Neural crest cell (in vitro differentiated cells): ENCODE measurements around the gene HS3ST4. TPM values are rescaled to one million over a fixed set of nuclear protein-coding genes. Genes with fewer than 3 reads are reported as not detected.

ENCODE experiments used
- DNase-seq: peaks from one replicate; pipeline ENCODE4 v3.0.0; 2021; ENCODE audit warnings: low read depth, mixed read lengths, low spot score
- H3K27ac Mint-ChIP-seq: one replicate; pipeline ENCODE4 v1.8.0; 2021; ENCODE audit warnings: mild to moderate bottlenecking, mixed read lengths; ENCODE audit not compliant: unreplicated experiment
- H3K27me3 Mint-ChIP-seq: 2 replicates; pipeline ENCODE4 v1.8.0; 2021; ENCODE audit warnings: low read depth, mild to moderate bottlenecking, mixed read lengths
- H3K36me3 Mint-ChIP-seq: 2 replicates; pipeline ENCODE4 v1.8.0; 2021; ENCODE audit warnings: low read depth, mild to moderate bottlenecking, mixed read lengths
- H3K4me1 Mint-ChIP-seq: 2 replicates; pipeline ENCODE4 v1.8.0; 2021; ENCODE audit warnings: mixed read lengths
- H3K4me3 Mint-ChIP-seq: one replicate; pipeline ENCODE4 v1.8.0; 2021; ENCODE audit warnings: mild to moderate bottlenecking, mixed read lengths
- H3K9me3 Mint-ChIP-seq: 2 replicates; pipeline ENCODE4 v1.8.0; 2021; ENCODE audit warnings: mixed read lengths
- CTCF ChIP-seq: fragments of 200-600 bp; sonication (generic); conservative IDR thresholded peaks from 2 replicates; pipeline ENCODE4 v1.5.0; 2021; ENCODE audit warnings: antibody characterized with exemption, mild to moderate bottlenecking
- total RNA-seq: library from RNA; stranded (reverse); gene quantifications from 2 replicates; pipeline ENCODE4 v1.2.1, GENCODE V29; 2021

Gene HS3ST4
- total RNA-seq, 1 donor from 2014 or later = 1.1 TPM

- no peaks in the 10 kb centered on the region for H3K36me3 Mint-ChIP-seq
- H3K27ac Mint-ChIP-seq = peak overlapping the region; percentile 29
- no peak for DNase-seq
- H3K4me1 Mint-ChIP-seq = peaks cover 13% of the 10 kb centered on the region
- H3K9me3 Mint-ChIP-seq = no peaks in the 10 kb centered on the region
- no peak for TF ChIP-seq CTCF
- no peak overlapping the region for H3K4me3 Mint-ChIP-seq
- no peaks in the 10 kb centered on the region for H3K27me3 Mint-ChIP-seq
Observed at GRCh38 chr16:25845901-25846300, 154.1 kb downstream of the HS3ST4 start.

- Mint-ChIP-seq H3K4me1 (peaks cover 20% of the 10 kb centered on the region), H3K9me3 (peaks cover 5% of the 10 kb centered on the region), H3K4me3 (no peak overlapping the region), H3K27ac (no peak overlapping the region), H3K36me3 (no peaks in the 10 kb centered on the region), H3K27me3 (no peaks in the 10 kb centered on the region)
- DNase-seq = no peak
- TF ChIP-seq CTCF = no peak
Observed at GRCh38 chr16:25854141-25854540, 162.4 kb downstream of the HS3ST4 start.

GRCh38 chr16:25855063-25855462, 163.3 kb downstream of the HS3ST4 start:
- DNase-seq = no peak
- peaks cover 7% of the 10 kb centered on the region for H3K9me3 Mint-ChIP-seq
- no peak overlapping the region for H3K27ac Mint-ChIP-seq
- no peak overlapping the region for H3K4me3 Mint-ChIP-seq
- peaks cover 20% of the 10 kb centered on the region for H3K4me1 Mint-ChIP-seq
- TF ChIP-seq CTCF = no peak
- H3K36me3 Mint-ChIP-seq = no peaks in the 10 kb centered on the region
- no peaks in the 10 kb centered on the region for H3K27me3 Mint-ChIP-seq

GRCh38 chr16:25855818-25856217, 164.1 kb downstream of the HS3ST4 start:
- no peak for DNase-seq
- H3K9me3 Mint-ChIP-seq = peaks cover 7% of the 10 kb centered on the region
- no peak for TF ChIP-seq CTCF
- no peaks in the 10 kb centered on the region for H3K27me3 Mint-ChIP-seq
- no peak overlapping the region for H3K27ac Mint-ChIP-seq
- H3K36me3 Mint-ChIP-seq = no peaks in the 10 kb centered on the region
- H3K4me3 Mint-ChIP-seq = no peak overlapping the region
- H3K4me1 Mint-ChIP-seq = peaks cover 12% of the 10 kb centered on the region

GRCh38 chr16:25859645-25860044, 167.9 kb downstream of the HS3ST4 start:
- no peak for TF ChIP-seq CTCF
- Mint-ChIP-seq H3K4me1 (no peaks in the 10 kb centered on the region), H3K4me3 (no peak overlapping the region), H3K27ac (no peak overlapping the region), H3K9me3 (peaks cover 7% of the 10 kb centered on the region), H3K36me3 (no peaks in the 10 kb centered on the region), H3K27me3 (no peaks in the 10 kb centered on the region)
- no peak for DNase-seq

GRCh38 chr16:25867041-25867440, 175.3 kb downstream of the HS3ST4 start:
- DNase-seq = no peak
- no peak for TF ChIP-seq CTCF
- Mint-ChIP-seq H3K9me3 (peaks cover 2% of the 10 kb centered on the region), H3K27me3 (peaks cover 4% of the 10 kb centered on the region), H3K36me3 (peaks cover 2% of the 10 kb centered on the region), H3K4me3 (no peak overlapping the region), H3K4me1 (no peaks in the 10 kb centered on the region), H3K27ac (no peak overlapping the region)
